ENCODE results near the gene HID1.

HID1 gene

GRCh38 chr17:74950207-74950606 is 22.4 kb downstream of the HID1 start:
- Histone ChIP-seq H3K4me1 (ENCODE audit: control insufficient read depth in 2 of 2, insufficient read depth in 2 of 2, low read length in 2 of 2) (peaks cover 6 to 23% of the 10 kb centered on the region in 2 donors), H3K4me3 (ENCODE audit: low read length in 2 of 2) (no peak overlapping the region), H3K27me3 (ENCODE audit: control insufficient read depth in 2 of 2, insufficient read depth in 2 of 2, low read length in 2 of 2) (peaks cover 4 to 5% of the 10 kb centered on the region in 2 donors), H3K27ac (ENCODE audit: low read depth in 2 of 2, low read length in 2 of 2) (no peak overlapping the region), H3K9me3 (ENCODE audit: control insufficient read depth in 2 of 2, low read length in 2 of 2) (no peaks in the 10 kb centered on the region), H3K9ac (ENCODE audit: low read depth in 1 of 2, low read length in 2 of 2) (no peak overlapping the region), H3K36me3 (ENCODE audit: control insufficient read depth in 2 of 2, insufficient read depth in 2 of 2, low read length in 2 of 2) (peaks cover 0 to 2% of the 10 kb centered on the region in 2 donors)

- H3K9me3 ChIP-seq (ENCODE audit: control insufficient read depth in 2 of 2, low read length in 2 of 2): no peaks in the 10 kb centered on the region
- H3K4me1 ChIP-seq (ENCODE audit: control insufficient read depth in 2 of 2, insufficient read depth in 2 of 2, low read length in 2 of 2): peaks cover 6 to 23% of the 10 kb centered on the region in 2 donors
- peaks cover 0 to 2% of the 10 kb centered on the region in 2 donors for H3K36me3 ChIP-seq (ENCODE audit: control insufficient read depth in 2 of 2, insufficient read depth in 2 of 2, low read length in 2 of 2)
- peaks cover 4 to 7% of the 10 kb centered on the region in 2 donors for H3K27me3 ChIP-seq (ENCODE audit: control insufficient read depth in 2 of 2, insufficient read depth in 2 of 2, low read length in 2 of 2)
- H3K27ac ChIP-seq (ENCODE audit: low read depth in 2 of 2, low read length in 2 of 2): no peak overlapping the region
- H3K9ac ChIP-seq (ENCODE audit: low read depth in 1 of 2, low read length in 2 of 2): no peak overlapping the region
- no peak overlapping the region for H3K4me3 ChIP-seq (ENCODE audit: low read length in 2 of 2)
Measured at GRCh38 chr17:74949455-74950115, 23.0 kb downstream of the HID1 start.

GRCh38 chr17:74947041-74947754 is 25.4 kb downstream of the HID1 start:
- peaks cover 0 to 5% of the 10 kb centered on the region in 2 donors for H3K4me1 ChIP-seq (ENCODE audit: control insufficient read depth in 2 of 2, insufficient read depth in 2 of 2, low read length in 2 of 2)
- H3K27me3 ChIP-seq (ENCODE audit: control insufficient read depth in 2 of 2, insufficient read depth in 2 of 2, low read length in 2 of 2): peaks cover 9 to 12% of the 10 kb centered on the region in 2 donors
- H3K9me3 ChIP-seq (ENCODE audit: control insufficient read depth in 2 of 2, low read length in 2 of 2): no peaks in the 10 kb centered on the region
- H3K27ac ChIP-seq (ENCODE audit: low read depth in 2 of 2, low read length in 2 of 2): no peak overlapping the region
- no peak overlapping the region for H3K9ac ChIP-seq (ENCODE audit: low read depth in 1 of 2, low read length in 2 of 2)
- H3K36me3 ChIP-seq (ENCODE audit: control insufficient read depth in 2 of 2, insufficient read depth in 2 of 2, low read length in 2 of 2): no peaks in the 10 kb centered on the region
- no peak overlapping the region for H3K4me3 ChIP-seq (ENCODE audit: low read length in 2 of 2)

- H3K27me3 ChIP-seq (ENCODE audit: control insufficient read depth in 2 of 2, insufficient read depth in 2 of 2, low read length in 2 of 2): peaks cover 12 to 13% of the 10 kb centered on the region in 2 donors
- H3K36me3 ChIP-seq (ENCODE audit: control insufficient read depth in 2 of 2, insufficient read depth in 2 of 2, low read length in 2 of 2): no peaks in the 10 kb centered on the region
- no peak overlapping the region for H3K27ac ChIP-seq (ENCODE audit: low read depth in 2 of 2, low read length in 2 of 2)
- H3K4me1 ChIP-seq (ENCODE audit: control insufficient read depth in 2 of 2, insufficient read depth in 2 of 2, low read length in 2 of 2): peaks cover 0 to 3% of the 10 kb centered on the region in 2 donors
- no peak overlapping the region for H3K4me3 ChIP-seq (ENCODE audit: low read length in 2 of 2)
- H3K9ac ChIP-seq (ENCODE audit: low read depth in 1 of 2, low read length in 2 of 2): no peak overlapping the region
- H3K9me3 ChIP-seq (ENCODE audit: control insufficient read depth in 2 of 2, low read length in 2 of 2): no peaks in the 10 kb centered on the region
Measured at GRCh38 chr17:74946641-74947040, 25.9 kb downstream of the HID1 start.

- Histone ChIP-seq H3K36me3 (ENCODE audit: control insufficient read depth in 2 of 2, insufficient read depth in 2 of 2, low read length in 2 of 2) (no peaks in the 10 kb centered on the region), H3K27ac (ENCODE audit: low read depth in 2 of 2, low read length in 2 of 2) (no peak overlapping the region), H3K27me3 (ENCODE audit: control insufficient read depth in 2 of 2, insufficient read depth in 2 of 2, low read length in 2 of 2) (peaks cover 12 to 20% of the 10 kb centered on the region in 2 donors), H3K9ac (ENCODE audit: low read depth in 1 of 2, low read length in 2 of 2) (no peak overlapping the region), H3K4me3 (ENCODE audit: low read length in 2 of 2) (no peak overlapping the region), H3K4me1 (ENCODE audit: control insufficient read depth in 2 of 2, insufficient read depth in 2 of 2, low read length in 2 of 2) (no peaks in the 10 kb centered on the region), H3K9me3 (ENCODE audit: control insufficient read depth in 2 of 2, low read length in 2 of 2) (no peaks in the 10 kb centered on the region)
Measured at GRCh38 chr17:74945543-74945942, 27.0 kb downstream of the HID1 start.

GRCh38 chr17:74943808-74944522 is 28.6 kb downstream of the HID1 start:
- Histone ChIP-seq H3K27me3 (ENCODE audit: control insufficient read depth in 2 of 2, insufficient read depth in 2 of 2, low read length in 2 of 2) (peaks cover 14 to 26% of the 10 kb centered on the region in 2 donors), H3K36me3 (ENCODE audit: control insufficient read depth in 2 of 2, insufficient read depth in 2 of 2, low read length in 2 of 2) (no peaks in the 10 kb centered on the region), H3K4me3 (ENCODE audit: low read length in 2 of 2) (no peak overlapping the region), H3K9ac (ENCODE audit: low read depth in 1 of 2, low read length in 2 of 2) (no peak overlapping the region), H3K4me1 (ENCODE audit: control insufficient read depth in 2 of 2, insufficient read depth in 2 of 2, low read length in 2 of 2) (no peaks in the 10 kb centered on the region), H3K9me3 (ENCODE audit: control insufficient read depth in 2 of 2, low read length in 2 of 2) (no peaks in the 10 kb centered on the region), H3K27ac (ENCODE audit: low read depth in 2 of 2, low read length in 2 of 2) (no peak overlapping the region)

GRCh38 chr17:74941128-74941725 is 31.3 kb downstream of the HID1 start:
- peaks cover 26 to 36% of the 10 kb centered on the region in 2 donors for H3K27me3 ChIP-seq (ENCODE audit: control insufficient read depth in 2 of 2, insufficient read depth in 2 of 2, low read length in 2 of 2)
- H3K36me3 ChIP-seq (ENCODE audit: control insufficient read depth in 2 of 2, insufficient read depth in 2 of 2, low read length in 2 of 2): no peaks in the 10 kb centered on the region
- no peaks in the 10 kb centered on the region for H3K4me1 ChIP-seq (ENCODE audit: control insufficient read depth in 2 of 2, insufficient read depth in 2 of 2, low read length in 2 of 2)
- no peaks in the 10 kb centered on the region for H3K9me3 ChIP-seq (ENCODE audit: control insufficient read depth in 2 of 2, low read length in 2 of 2)
- H3K4me3 ChIP-seq (ENCODE audit: low read length in 2 of 2): no peak overlapping the region
- no peak overlapping the region for H3K27ac ChIP-seq (ENCODE audit: low read depth in 2 of 2, low read length in 2 of 2)
- no peak overlapping the region for H3K9ac ChIP-seq (ENCODE audit: low read depth in 1 of 2, low read length in 2 of 2)

- H3K27me3 ChIP-seq (ENCODE audit: control insufficient read depth in 2 of 2, insufficient read depth in 2 of 2, low read length in 2 of 2): peaks cover 38 to 41% of the 10 kb centered on the region in 2 donors
- H3K9me3 ChIP-seq (ENCODE audit: control insufficient read depth in 2 of 2, low read length in 2 of 2): no peaks in the 10 kb centered on the region
- no peak overlapping the region for H3K27ac ChIP-seq (ENCODE audit: low read depth in 2 of 2, low read length in 2 of 2)
Measured at GRCh38 chr17:74939534-74939933, 33.0 kb downstream of the HID1 start.

GRCh38 chr17:74938194-74938950 is 34.2 kb downstream of the HID1 start:
- Histone ChIP-seq H3K9ac (ENCODE audit: low read depth in 1 of 2, low read length in 2 of 2) (no peak overlapping the region), H3K36me3 (ENCODE audit: control insufficient read depth in 2 of 2, insufficient read depth in 2 of 2, low read length in 2 of 2) (no peaks in the 10 kb centered on the region), H3K4me3 (ENCODE audit: low read length in 2 of 2) (no peak overlapping the region), H3K27me3 (ENCODE audit: control insufficient read depth in 2 of 2, insufficient read depth in 2 of 2, low read length in 2 of 2) (peaks cover 37 to 50% of the 10 kb centered on the region in 2 donors), H3K27ac (ENCODE audit: low read depth in 2 of 2, low read length in 2 of 2) (no peak overlapping the region), H3K4me1 (ENCODE audit: control insufficient read depth in 2 of 2, insufficient read depth in 2 of 2, low read length in 2 of 2) (no peaks in the 10 kb centered on the region), H3K9me3 (ENCODE audit: control insufficient read depth in 2 of 2, low read length in 2 of 2) (no peaks in the 10 kb centered on the region)

More at GRCh38 chr17:74939534-74939933, 33.0 kb downstream of the HID1 start:
- no peaks in the 10 kb centered on the region for H3K36me3 ChIP-seq (ENCODE audit: control insufficient read depth in 2 of 2, insufficient read depth in 2 of 2, low read length in 2 of 2)
- no peaks in the 10 kb centered on the region for H3K4me1 ChIP-seq (ENCODE audit: control insufficient read depth in 2 of 2, insufficient read depth in 2 of 2, low read length in 2 of 2)
- H3K9ac ChIP-seq (ENCODE audit: low read depth in 1 of 2, low read length in 2 of 2): no peak overlapping the region
- no peak overlapping the region for H3K4me3 ChIP-seq (ENCODE audit: low read length in 2 of 2)

Measured in mucosa of rectum (tissue), 2 donors.